Dermis blood vessel endothelial cell (primary cell): ENCODE data around the gene FBLN5. TPM values are rescaled to one million over a fixed set of nuclear protein-coding genes. Genes with fewer than 3 reads are reported as not detected.
A peak's percentile ranks its signal among the peaks of the same experiment; 100 is the strongest.
"Not testable (repeated sequence)": the region's sequence is repeated elsewhere in the genome, so short reads cannot be mapped to it uniquely, and the experiment has no call there.

ENCODE experiments used
- DNase-seq: peaks from one replicate; pipeline ENCODE4 v3.0.0; 2010
- total RNA-seq: library from RNA; depleted of rRNA; stranded (reverse); fragments of >200 nt; gene quantifications from 2 replicates; pipeline ENCODE4 v1.2.3, GENCODE V29; 2014

FBLN5 gene
- total RNA-seq, 1 donor from 2014 or later: 0.51 TPM

- DNase-seq: no peak
These were observed 43.0 kb downstream of the FBLN5 start for GRCh38 chr14:91904483-91904882.

- DNase-seq: no peak
These were observed 44.4 kb downstream of the FBLN5 start for GRCh38 chr14:91903070-91903469.

- DNase-seq: no peak
These were observed 45.2 kb downstream of the FBLN5 start for GRCh38 chr14:91902336-91902735.

- DNase-seq: no peak
These were observed 45.9 kb downstream of the FBLN5 start for GRCh38 chr14:91901449-91902226.

GRCh38 chr14:91899806-91900205 lies 47.7 kb downstream of the FBLN5 start:
- no peak for DNase-seq

DNA sequence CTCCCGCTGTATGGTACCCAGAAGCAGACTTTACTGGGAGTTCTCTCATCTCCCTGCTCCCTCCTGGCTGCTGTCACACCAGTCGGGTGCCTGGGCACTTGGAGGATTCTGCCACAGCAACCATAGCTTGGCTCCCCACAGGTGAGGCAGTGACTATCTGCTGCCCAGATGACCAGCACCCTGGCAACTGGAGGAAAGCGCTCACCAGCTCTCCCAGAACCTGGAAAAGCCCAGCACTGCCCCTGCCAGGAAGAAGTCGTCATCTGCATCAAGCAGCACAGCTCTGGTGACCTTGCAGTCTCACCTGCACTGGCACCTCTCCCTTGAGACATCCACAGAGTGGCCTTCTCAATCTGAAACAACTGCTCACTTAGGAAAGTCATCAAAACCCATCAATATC lies 48.3 kb downstream of the FBLN5 start:
- DNase-seq: no peak

DNA sequence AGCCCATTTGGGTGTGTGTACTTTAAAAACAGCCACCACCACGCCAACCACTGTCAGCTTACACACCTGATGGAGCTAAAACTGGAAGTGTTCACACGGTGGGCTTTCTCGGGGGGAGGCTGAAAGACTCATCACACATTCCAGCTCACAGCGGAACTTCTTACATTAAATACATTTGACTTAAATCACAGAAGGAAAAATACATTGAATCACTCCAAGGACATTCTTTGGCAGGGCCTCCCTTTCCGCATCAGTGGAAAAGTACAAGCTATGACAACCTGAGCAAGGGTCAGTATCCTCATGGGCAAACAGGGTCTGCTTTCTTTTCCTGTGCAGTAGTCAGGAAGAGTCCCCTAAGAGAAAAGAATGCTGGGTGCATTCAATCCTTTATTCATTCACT lies 49.1 kb downstream of the FBLN5 start:
- no peak for DNase-seq

DNA sequence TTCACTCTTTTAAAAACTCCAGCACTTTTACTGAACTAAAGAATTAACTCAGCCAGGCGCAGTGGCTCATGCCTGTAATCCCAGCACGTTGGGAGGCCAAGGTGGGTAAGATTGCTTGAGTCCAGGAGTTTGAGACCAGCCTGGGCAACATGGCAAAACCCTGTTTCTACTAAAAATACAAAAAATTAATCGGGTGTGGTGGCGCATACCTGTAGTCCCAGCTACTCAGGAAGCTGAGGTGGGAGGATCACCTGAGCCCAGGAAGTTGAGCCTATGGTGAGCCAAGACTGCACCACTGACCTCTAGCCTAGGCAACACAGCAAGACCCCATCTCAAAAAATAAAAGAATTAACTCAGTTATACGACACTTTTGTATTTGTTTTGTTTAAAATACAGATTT lies 49.8 kb downstream of the FBLN5 start:
- DNase-seq: not testable (repeated sequence)

DNA sequence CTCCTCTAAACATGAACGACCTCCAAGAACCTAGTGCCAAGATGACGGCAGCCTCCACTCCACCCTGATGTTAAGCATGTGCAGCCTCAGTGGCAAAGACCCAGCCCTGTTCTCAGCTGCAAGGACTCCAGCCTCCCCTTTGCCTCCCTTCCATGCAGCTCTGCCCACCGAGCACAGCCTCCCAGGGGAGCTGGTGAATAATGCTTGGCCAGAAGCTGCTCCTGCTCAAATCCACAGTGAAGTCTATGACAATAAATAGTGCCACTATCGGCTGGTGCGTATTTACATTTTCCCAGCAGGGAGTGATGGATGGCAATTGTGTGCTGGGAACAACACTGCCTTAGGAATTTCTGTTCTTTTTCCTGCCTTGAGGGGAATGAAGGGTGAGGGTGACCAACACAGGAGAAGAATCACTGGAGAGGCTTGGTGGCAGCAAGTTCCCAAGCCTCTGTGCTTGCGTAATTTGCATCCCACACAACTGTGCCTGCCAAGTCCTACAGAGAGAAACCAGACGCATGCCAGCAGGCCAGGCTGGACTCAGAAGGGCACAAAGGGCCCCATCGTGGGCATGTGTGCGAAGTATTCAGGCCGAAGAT lies 50.3 kb downstream of the FBLN5 start:
- DNase-seq: no peak

DNA sequence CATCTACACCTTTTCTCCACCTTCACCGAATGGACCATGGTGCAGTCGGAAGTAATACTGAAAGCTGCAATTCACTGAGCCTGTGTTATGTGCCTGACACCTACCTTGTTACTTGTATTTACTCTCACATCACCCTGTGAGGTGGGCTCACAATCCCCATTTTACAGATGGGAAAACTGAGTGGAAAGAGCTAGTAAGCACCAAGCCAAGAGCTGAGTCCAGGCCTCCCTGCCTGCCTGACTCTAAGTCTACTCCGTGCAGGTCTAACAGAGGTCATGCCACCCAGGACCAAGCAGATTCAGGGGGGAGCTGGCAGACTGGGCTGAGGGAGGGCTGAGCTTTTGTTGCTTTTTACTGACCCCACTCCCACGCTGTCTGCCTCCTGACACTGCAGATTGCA lies 51.1 kb downstream of the FBLN5 start:
- DNase-seq: no peak

DNA sequence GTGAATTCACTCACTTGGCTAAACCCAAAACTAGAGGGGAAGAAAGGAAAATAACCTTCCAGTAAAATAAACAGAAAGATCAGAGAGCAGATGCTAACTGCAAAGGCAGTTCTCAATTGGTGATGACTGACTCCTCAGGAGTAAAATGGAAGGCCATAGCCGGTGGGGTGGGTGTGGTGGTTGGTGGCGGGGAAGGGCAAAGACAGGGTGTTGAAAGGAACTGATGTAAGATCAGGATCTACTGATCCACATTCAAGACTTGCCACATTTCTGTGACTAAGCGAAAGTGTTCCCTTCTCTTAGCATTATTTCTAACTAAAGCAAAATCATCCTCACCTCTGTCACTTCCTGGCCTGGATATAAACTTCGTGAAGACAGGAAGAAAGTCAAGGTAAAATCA lies 53.8 kb downstream of the FBLN5 start:
- no peak for DNase-seq

DNA sequence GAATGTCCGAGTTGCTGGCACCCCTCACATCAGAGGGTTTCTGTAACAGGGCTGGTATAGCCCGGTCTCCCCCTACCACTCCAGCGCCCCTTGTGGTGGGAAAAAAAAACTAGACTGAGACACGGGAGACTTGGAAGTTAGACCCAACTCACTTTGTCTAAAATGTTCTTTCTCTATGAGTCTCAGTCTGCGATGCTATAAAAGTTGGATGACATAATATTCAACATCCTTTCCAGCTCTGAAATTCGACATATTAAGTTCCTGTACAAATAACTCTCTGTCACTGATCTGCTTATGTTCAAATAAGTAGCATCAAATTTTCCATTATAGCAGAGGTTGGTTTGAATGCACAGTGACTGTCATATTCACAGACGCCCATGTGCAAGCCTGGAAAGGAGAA lies 54.5 kb downstream of the FBLN5 start:
- DNase-seq: peak; percentile 34

DNA sequence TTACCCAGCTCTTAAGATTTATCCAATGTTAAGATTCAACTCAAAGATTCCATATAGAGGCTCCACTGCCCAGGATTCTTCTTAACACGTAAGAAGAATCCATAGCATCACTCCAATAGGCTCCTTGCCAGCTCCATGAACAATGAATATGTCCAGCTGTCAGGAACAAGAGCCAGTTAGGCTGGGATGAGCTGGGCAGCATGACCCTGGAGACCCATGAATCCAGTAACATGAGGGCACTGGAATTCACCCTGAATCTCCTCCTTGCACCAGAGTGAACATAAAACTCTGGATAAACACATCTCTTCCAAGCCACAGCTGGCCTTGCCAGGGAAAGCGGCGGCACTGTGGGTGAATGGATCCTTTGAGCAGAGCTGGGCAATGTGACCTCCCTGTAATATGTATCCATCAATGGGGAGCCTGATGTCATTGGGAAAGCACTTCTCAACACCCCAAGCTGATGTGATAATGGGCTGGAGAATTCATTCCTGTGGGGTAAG lies 55.7 kb downstream of the FBLN5 start:
- DNase-seq: no peak

- DNase-seq: no peak
These were observed 56.4 kb downstream of the FBLN5 start for GRCh38 chr14:91891101-91891500.

- DNase-seq: no peak
These were observed 57.2 kb downstream of the FBLN5 start for GRCh38 chr14:91890291-91890749.

- peak; percentile 28 for DNase-seq
These were observed 57.9 kb downstream of the FBLN5 start for GRCh38 chr14:91889477-91890211.

DNA sequence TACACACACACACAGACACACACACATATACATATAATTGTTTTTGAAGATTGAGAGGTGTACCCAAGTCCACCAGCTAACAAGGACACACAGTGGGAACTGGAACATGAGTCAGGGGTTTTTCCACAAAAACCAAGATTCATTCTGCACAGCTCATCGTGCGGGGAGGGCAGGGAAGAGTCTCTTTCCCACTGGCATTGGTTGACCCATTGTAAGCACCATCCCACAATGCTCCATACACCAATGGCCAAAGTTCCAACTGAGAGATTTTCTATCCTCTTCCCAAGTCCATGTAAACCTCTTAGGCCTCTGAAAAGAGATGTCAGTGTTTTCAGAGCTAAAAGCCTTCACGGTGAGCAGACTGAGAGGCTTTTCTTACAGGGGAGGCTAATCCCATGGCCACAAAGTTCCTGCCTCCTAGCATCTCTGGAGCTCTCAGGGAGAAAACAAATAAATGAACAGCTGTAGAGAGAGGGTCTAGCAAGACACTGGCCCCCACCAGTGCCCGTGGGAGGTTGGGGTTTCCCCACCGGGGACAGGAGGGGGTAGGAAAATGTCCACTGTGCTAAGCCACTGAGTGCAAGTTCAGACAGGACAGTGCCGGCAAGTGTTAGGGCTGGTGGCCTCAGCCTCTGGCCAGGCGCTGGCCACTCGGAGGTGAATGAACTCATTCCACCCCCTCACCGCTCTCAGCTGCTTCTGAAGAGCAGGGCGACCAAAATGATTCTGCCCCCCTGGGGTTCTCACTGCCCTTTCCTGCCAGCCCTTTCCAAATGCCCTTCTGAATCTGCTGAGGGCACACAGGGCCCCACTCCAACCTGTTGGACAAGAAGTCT lies 58.6 kb downstream of the FBLN5 start:
- DNase-seq: no peak

DNA sequence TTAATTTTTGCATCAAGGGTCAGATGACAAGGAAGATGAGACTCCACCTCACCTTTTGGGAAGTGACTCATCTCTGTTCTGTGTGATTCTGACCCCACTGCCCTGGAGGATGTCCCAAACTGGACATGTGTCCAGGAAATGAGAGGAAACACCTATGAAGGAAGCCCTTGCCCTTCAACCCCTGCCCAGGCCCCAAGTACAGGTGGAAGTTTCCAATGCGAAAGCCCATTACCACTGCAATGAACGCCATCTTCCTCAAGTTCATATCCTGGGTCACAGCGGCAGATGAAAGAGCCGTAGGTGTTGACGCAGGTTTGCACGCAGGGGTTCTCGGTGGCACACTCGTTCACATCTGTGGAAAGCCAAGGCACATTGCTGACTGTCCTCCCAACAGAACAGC lies 60.5 kb downstream of the FBLN5 start:
- no peak for DNase-seq

GRCh38 chr14:91885839-91886238 lies 61.7 kb downstream of the FBLN5 start:
- no peak for DNase-seq

DNA sequence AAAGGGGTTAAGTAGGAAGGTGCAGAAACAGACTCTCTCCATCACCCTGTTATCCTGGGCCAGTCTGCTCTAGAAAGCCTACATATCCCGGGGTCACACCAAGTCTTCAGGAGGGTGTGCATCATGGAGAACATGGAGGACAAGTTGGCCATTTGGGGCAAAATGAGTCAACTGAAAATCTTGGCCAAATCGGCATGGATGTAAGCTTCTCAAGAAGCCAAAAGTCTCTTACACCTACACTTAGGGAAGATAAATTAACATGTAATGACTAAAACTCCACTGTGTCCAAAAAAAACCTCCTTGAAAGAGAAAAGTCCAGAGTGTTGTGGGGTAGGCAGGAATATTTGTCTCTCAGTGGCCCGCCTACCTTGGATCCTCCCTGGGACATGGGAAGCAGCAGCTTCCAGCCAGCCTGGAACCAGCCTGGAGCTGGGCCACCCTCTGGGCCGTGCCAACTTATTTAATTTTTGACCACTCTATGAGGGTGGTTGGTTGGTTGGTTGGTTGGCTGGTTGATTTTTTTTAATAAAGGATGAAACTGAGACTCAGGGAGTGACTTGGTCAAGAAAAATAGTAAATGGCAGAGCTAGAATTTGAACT lies 62.3 kb downstream of the FBLN5 start:
- no peak for DNase-seq

- DNase-seq: no peak
These were observed 62.8 kb downstream of the FBLN5 start for GRCh38 chr14:91884664-91885063.

GRCh38 chr14:91883753-91884152 lies 63.7 kb downstream of the FBLN5 start:
- DNase-seq: no peak
